Measurements from ENCODE around the gene ESCO1.

Gene ESCO1

GRCh38 chr18:21550510-21550970 is 50.0 kb downstream of the ESCO1 start:
- H3F3A ChIP-seq (ENCODE audit: insufficient read depth, low read length) = no peaks in the 10 kb centered on the region
- no peak overlapping the region for H3K4me3 ChIP-seq (ENCODE audit: low read depth, low read length, poor library complexity, severe bottlenecking)
- no peaks in the 10 kb centered on the region for H4K20me1 ChIP-seq (ENCODE audit: insufficient read depth, low read length)
- no peaks in the 10 kb centered on the region for H3K9me2 ChIP-seq (ENCODE audit: low read depth, low read length)
- H2AFZ ChIP-seq (ENCODE audit: low read length) = no peak overlapping the region
- no peaks in the 10 kb centered on the region for H3K27me3 ChIP-seq (ENCODE audit: insufficient read depth, low read length)
- H3K9ac ChIP-seq (ENCODE audit: low read length) = no peak overlapping the region
- TF ChIP-seq, protein P1, sequence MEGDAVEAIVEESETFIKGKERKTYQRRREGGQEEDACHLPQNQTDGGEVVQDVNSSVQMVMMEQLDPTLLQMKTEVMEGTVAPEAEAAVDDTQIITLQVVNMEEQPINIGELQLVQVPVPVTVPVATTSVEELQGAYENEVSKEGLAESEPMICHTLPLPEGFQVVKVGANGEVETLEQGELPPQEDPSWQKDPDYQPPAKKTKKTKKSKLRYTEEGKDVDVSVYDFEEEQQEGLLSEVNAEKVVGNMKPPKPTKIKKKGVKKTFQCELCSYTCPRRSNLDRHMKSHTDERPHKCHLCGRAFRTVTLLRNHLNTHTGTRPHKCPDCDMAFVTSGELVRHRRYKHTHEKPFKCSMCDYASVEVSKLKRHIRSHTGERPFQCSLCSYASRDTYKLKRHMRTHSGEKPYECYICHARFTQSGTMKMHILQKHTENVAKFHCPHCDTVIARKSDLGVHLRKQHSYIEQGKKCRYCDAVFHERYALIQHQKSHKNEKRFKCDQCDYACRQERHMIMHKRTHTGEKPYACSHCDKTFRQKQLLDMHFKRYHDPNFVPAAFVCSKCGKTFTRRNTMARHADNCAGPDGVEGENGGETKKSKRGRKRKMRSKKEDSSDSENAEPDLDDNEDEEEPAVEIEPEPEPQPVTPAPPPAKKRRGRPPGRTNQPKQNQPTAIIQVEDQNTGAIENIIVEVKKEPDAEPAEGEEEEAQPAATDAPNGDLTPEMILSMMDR (IDR thresholded peaks at IDR 0.05; ENCODE audit: low read length) = no peak
- TF ChIP-seq EZH2 (IDR thresholded peaks at IDR 0.05; ENCODE audit: borderline replicate concordance, low read length) = no peak
- no peak overlapping the region for H3K4me2 ChIP-seq (ENCODE audit: low read length)
- H3K27ac ChIP-seq (ENCODE audit: low read depth, low read length, poor library complexity, severe bottlenecking) = no peak overlapping the region
- H3K79me2 ChIP-seq (ENCODE audit: insufficient read depth, low read length) = no peaks in the 10 kb centered on the region
- H3K4me1 ChIP-seq (ENCODE audit: insufficient read depth, low read length, severe bottlenecking) = no peaks in the 10 kb centered on the region
- peaks cover 67% of the 10 kb centered on the region for H3K36me3 ChIP-seq (ENCODE audit: insufficient read depth, low read length)
- H3K9me3 ChIP-seq (ENCODE audit: low read length) = no peaks in the 10 kb centered on the region

GRCh38 chr18:21548647-21549046 is 51.9 kb downstream of the ESCO1 start:
- TF ChIP-seq, protein P1 (IDR thresholded peaks at IDR 0.05; ENCODE audit: low read length) = no peak
- no peaks in the 10 kb centered on the region for H4K20me1 ChIP-seq (ENCODE audit: insufficient read depth, low read length)
- H3K9ac ChIP-seq (ENCODE audit: low read length) = no peak overlapping the region
- no peaks in the 10 kb centered on the region for H3K4me1 ChIP-seq (ENCODE audit: insufficient read depth, low read length, severe bottlenecking)
- H2AFZ ChIP-seq (ENCODE audit: low read length) = no peak overlapping the region
- no peaks in the 10 kb centered on the region for H3F3A ChIP-seq (ENCODE audit: insufficient read depth, low read length)
- H3K9me2 ChIP-seq (ENCODE audit: low read depth, low read length) = no peaks in the 10 kb centered on the region
- H3K27me3 ChIP-seq (ENCODE audit: insufficient read depth, low read length) = no peaks in the 10 kb centered on the region
- H3K4me3 ChIP-seq (ENCODE audit: low read depth, low read length, poor library complexity, severe bottlenecking) = no peak overlapping the region
- no peak overlapping the region for H3K27ac ChIP-seq (ENCODE audit: low read depth, low read length, poor library complexity, severe bottlenecking)
- no peaks in the 10 kb centered on the region for H3K9me3 ChIP-seq (ENCODE audit: low read length)
- H3K4me2 ChIP-seq (ENCODE audit: low read length) = no peak overlapping the region
- no peaks in the 10 kb centered on the region for H3K79me2 ChIP-seq (ENCODE audit: insufficient read depth, low read length)
- H3K36me3 ChIP-seq (ENCODE audit: insufficient read depth, low read length) = peaks cover 67% of the 10 kb centered on the region

- H2AFZ ChIP-seq (ENCODE audit: low read length) = no peak overlapping the region
- H3F3A ChIP-seq (ENCODE audit: insufficient read depth, low read length) = no peaks in the 10 kb centered on the region
- H4K20me1 ChIP-seq (ENCODE audit: insufficient read depth, low read length) = no peaks in the 10 kb centered on the region
- no peaks in the 10 kb centered on the region for H3K4me1 ChIP-seq (ENCODE audit: insufficient read depth, low read length, severe bottlenecking)
- no peaks in the 10 kb centered on the region for H3K27me3 ChIP-seq (ENCODE audit: insufficient read depth, low read length)
- no peak overlapping the region for H3K4me3 ChIP-seq (ENCODE audit: low read depth, low read length, poor library complexity, severe bottlenecking)
- TF ChIP-seq, protein P1 (IDR thresholded peaks at IDR 0.05; ENCODE audit: low read length) = no peak
- TF ChIP-seq EZH2 (IDR thresholded peaks at IDR 0.05; ENCODE audit: borderline replicate concordance, low read length) = no peak
- H3K9me3 ChIP-seq (ENCODE audit: low read length) = no peaks in the 10 kb centered on the region
- no peaks in the 10 kb centered on the region for H3K79me2 ChIP-seq (ENCODE audit: insufficient read depth, low read length)
- peaks cover 64% of the 10 kb centered on the region for H3K36me3 ChIP-seq (ENCODE audit: insufficient read depth, low read length)
- H3K9ac ChIP-seq (ENCODE audit: low read length) = no peak overlapping the region
- no peak overlapping the region for H3K27ac ChIP-seq (ENCODE audit: low read depth, low read length, poor library complexity, severe bottlenecking)
- no peaks in the 10 kb centered on the region for H3K9me2 ChIP-seq (ENCODE audit: low read depth, low read length)
- no peak overlapping the region for H3K4me2 ChIP-seq (ENCODE audit: low read length)
These were observed 54.1 kb downstream of the ESCO1 start for GRCh38 chr18:21546423-21546822.
